DND-41 (cell line): ENCODE data around the gene PANK1.

Experiments
- ATAC-seq: fragments of 200-7000 bp; cut with Tn5 transposase; 3 replicates; pipeline ENCODE4 v1.9.1; 2021; ENCODE audit warnings: low read depth; ENCODE audit not compliant: insufficient read depth
- DNase-seq: peaks from one replicate; pipeline ENCODE4 v3.0.0-alpha.2; 2020
- H2AFZ ChIP-seq: 2 replicates; pipeline ENCODE4 v1.6.0; 2012; ENCODE audit warnings: low read depth, low read length
- H3K27ac ChIP-seq: 2 replicates; pipeline ENCODE4 v1.5.1; 2012; ENCODE audit warnings: low read length, inconsistent platforms
- H3K27me3 ChIP-seq: fragments of 200-600 bp; sonication (generic); 2 replicates; pipeline ENCODE4 v1.6.0; 2012; ENCODE audit warnings: low read length, mild to moderate bottlenecking, inconsistent platforms; ENCODE audit not compliant: insufficient read depth, poor library complexity
- H3K36me3 ChIP-seq: 2 replicates; pipeline ENCODE4 v1.5.1; 2012; ENCODE audit warnings: low read length, inconsistent platforms; ENCODE audit not compliant: insufficient read depth
- H3K4me1 ChIP-seq: 2 replicates; pipeline ENCODE4 v1.5.1; 2012; ENCODE audit warnings: mild to moderate bottlenecking, low read length; ENCODE audit not compliant: insufficient read depth
- H3K4me2 ChIP-seq: 2 replicates; pipeline ENCODE4 v1.6.0; 2012; ENCODE audit warnings: mild to moderate bottlenecking, moderate library complexity, low read length, inconsistent platforms; ENCODE audit not compliant: insufficient read depth
- H3K4me3 ChIP-seq, 2 experiments: fragments of 200-600 bp in 1 of 2; shearing (Covaris generic) in 1 of 2; 2 replicates each; pipeline ENCODE4 v1.5.1; 2012 to 2016; ENCODE audit warnings: inconsistent platforms in 2 of 2, low read length in 2 of 2, mild to moderate bottlenecking in 2 of 2, low read depth in 1 of 2, moderate library complexity in 1 of 2
- H3K79me2 ChIP-seq: 2 replicates; pipeline ENCODE4 v1.6.0; 2012; ENCODE audit warnings: low read length, inconsistent platforms; ENCODE audit not compliant: insufficient read depth
- H3K9ac ChIP-seq: 2 replicates; pipeline ENCODE4 v1.6.0; 2012; ENCODE audit warnings: low read depth, mild to moderate bottlenecking, inconsistent platforms, low read length, moderate library complexity
- H3K9me3 ChIP-seq: 2 replicates; pipeline ENCODE4 v1.5.1; 2012; ENCODE audit warnings: low read length, moderate library complexity, mild to moderate bottlenecking, inconsistent platforms; ENCODE audit not compliant: insufficient read depth, severe bottlenecking
- H4K20me1 ChIP-seq: 2 replicates; pipeline ENCODE4 v1.6.0; 2012; ENCODE audit warnings: low read length; ENCODE audit not compliant: insufficient read depth
- EZH2 ChIP-seq: IDR thresholded peaks from 3 replicates; pipeline ENCODE4 v1.6.1; 2012; ENCODE audit warnings: borderline replicate concordance, low read depth, mild to moderate bottlenecking, moderate library complexity, low read length, inconsistent platforms; ENCODE audit not compliant: severe bottlenecking
- TF ChIP-seq, protein P1 (sequence below): IDR thresholded peaks from 2 replicates; pipeline ENCODE4 v1.5.1; 2012; ENCODE audit warnings: borderline replicate concordance, low read length, moderate library complexity, mild to moderate bottlenecking; ENCODE audit not compliant: poor library complexity, severe bottlenecking; ENCODE audit errors: extremely low read depth

The PANK1 gene

DNA sequence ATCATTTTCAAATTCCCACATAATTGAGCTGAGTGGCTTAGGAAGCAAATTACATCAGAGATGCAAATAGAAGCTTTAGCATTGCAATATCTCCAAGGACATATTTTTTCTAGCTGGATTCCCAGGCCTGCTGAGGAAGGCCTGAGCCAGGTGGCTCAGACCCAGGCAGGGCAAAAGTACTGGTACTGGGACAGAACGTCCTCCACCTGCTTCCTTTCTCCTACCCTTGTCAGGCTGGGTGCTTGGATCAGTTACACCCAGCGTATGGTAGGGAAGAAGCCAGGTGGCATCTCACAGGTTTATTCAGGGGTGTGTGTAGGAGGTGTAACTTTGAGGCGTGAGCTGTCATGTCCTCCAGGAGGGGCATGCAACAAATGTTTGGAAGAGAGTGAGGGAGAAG, 3.0 kb upstream of the PANK1 start:
- Histone ChIP-seq H3K4me2 (no peak overlapping the region), H3K79me2 (peaks cover 14% of the 10 kb centered on the region), H3K9ac (no peak overlapping the region), H3K9me3 (no peaks in the 10 kb centered on the region), H3K4me1 (peaks cover 21% of the 10 kb centered on the region), H2AFZ (no peak overlapping the region), H4K20me1 (no peaks in the 10 kb centered on the region), H3K27me3 (no peaks in the 10 kb centered on the region), H3K4me3 (no peak overlapping the region), H3K36me3 (no peaks in the 10 kb centered on the region; the same call in 1 of the 2 replicates), H3K27ac (no peak overlapping the region)
- DNase-seq, result no peak
- no peak for TF ChIP-seq EZH2
- TF ChIP-seq, protein P1, sequence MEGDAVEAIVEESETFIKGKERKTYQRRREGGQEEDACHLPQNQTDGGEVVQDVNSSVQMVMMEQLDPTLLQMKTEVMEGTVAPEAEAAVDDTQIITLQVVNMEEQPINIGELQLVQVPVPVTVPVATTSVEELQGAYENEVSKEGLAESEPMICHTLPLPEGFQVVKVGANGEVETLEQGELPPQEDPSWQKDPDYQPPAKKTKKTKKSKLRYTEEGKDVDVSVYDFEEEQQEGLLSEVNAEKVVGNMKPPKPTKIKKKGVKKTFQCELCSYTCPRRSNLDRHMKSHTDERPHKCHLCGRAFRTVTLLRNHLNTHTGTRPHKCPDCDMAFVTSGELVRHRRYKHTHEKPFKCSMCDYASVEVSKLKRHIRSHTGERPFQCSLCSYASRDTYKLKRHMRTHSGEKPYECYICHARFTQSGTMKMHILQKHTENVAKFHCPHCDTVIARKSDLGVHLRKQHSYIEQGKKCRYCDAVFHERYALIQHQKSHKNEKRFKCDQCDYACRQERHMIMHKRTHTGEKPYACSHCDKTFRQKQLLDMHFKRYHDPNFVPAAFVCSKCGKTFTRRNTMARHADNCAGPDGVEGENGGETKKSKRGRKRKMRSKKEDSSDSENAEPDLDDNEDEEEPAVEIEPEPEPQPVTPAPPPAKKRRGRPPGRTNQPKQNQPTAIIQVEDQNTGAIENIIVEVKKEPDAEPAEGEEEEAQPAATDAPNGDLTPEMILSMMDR, result no peak
- ATAC-seq, result no peak

DNA sequence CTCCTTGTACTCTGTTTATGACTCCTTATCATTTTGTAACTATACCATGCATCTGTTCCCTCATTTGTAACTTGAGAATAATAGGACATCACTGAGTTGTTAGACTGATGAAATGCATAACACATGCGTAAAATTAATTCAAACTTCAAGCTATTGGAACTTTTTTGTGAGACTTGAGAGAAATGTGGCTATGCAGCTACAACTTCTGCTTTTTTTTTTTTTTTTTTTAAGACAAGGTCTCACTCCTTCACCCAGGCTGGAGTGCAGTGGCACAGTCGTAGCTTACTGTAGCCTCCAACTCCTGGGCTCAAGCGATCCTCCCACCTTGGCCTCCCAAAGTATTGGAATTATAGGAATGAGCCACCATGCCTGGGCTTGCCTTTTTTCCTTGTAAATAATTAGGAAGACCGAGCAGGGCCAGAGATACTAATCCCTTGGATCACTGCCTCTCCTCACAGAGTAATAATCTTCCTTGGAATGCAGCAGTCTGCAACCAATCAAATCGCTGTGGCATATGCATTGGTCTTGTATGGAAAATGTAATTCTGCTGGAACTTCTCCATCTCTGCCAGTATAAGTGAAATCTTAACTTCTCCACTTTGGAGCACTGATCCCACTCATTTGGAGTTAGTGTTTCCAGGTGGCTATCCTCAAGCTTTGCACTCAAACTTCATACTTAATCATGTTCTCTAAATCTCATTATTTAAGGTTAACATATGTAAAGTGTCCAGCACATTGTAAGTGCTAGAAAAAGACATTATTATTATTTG, 2.0 kb upstream of the PANK1 start:
- Histone ChIP-seq H2AFZ (no peak overlapping the region), H3K27ac (no peak overlapping the region), H3K4me1 (peaks cover 31% of the 10 kb centered on the region), H3K4me3 (no peak overlapping the region), H3K36me3 (no peaks in the 10 kb centered on the region; the same call in 1 of the 2 replicates), H3K79me2 (peaks cover 24% of the 10 kb centered on the region), H3K4me2 (no peak overlapping the region), H3K27me3 (no peaks in the 10 kb centered on the region), H4K20me1 (peaks cover 4% of the 10 kb centered on the region; the same call in 1 of the 2 replicates), H3K9me3 (no peaks in the 10 kb centered on the region), H3K9ac (no peak overlapping the region)
- ATAC-seq, result no peak
- no peak for DNase-seq
- TF ChIP-seq, protein P1, result no peak
- TF ChIP-seq EZH2, result no peak

DNA sequence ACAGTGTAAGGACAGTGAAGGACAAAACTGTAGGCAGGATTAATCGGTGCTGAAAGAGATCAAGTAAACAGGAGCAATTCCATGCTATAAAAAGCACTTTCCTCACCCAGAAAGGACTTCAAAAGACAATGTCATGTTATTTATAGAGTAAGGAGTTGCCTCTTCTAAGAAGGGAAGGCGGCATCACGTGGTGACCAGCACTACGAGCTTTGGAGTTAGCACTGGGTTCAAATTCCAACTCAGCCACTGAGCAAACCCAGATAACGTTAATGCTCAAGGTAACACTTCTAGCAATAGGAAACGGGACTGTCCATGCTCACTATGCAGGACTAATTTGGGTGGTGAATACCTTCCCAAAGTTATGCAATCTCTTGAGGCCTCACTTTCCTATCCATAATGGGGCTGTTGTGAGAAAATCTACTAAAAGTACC, 715 bp upstream of the PANK1 start:
- Histone ChIP-seq H3K36me3 (no peaks in the 10 kb centered on the region; the same call in none of the 2 replicates), H3K4me3 (peak overlapping the region in 1 of 2 experiments; percentile 65; a peak in 3 of 4 replicates), H3K4me1 (peaks cover 32% of the 10 kb centered on the region), H3K9ac (peak overlapping the region; percentile 95), H2AFZ (peak overlapping the region; percentile 85), H3K79me2 (peaks cover 36% of the 10 kb centered on the region), H3K4me2 (peak overlapping the region; percentile 66), H3K27me3 (no peaks in the 10 kb centered on the region), H3K9me3 (no peaks in the 10 kb centered on the region), H3K27ac (peak overlapping the region; percentile 82), H4K20me1 (peaks cover 11% of the 10 kb centered on the region; the same call in 1 of the 2 replicates)
- TF ChIP-seq EZH2, result no peak
- TF ChIP-seq, protein P1, result no peak
- DNase-seq (peak; percentile 8), ATAC-seq (no peak)
